Nephron (organoid): ENCODE results near the gene CTNNBL1.

ENCODE experiments used
- H3K27ac Mint-ChIP-seq, 3 experiments: 2 replicates each; pipeline ENCODE4 v1.8.0; 2020; ENCODE audit warnings: mixed read lengths in 3 of 3, mild to moderate bottlenecking in 2 of 3, moderate library complexity in 1 of 3
- H3K27me3 Mint-ChIP-seq: 2 replicates; pipeline ENCODE4 v1.8.0; 2021; ENCODE audit warnings: low read depth, mild to moderate bottlenecking, moderate library complexity, mixed read lengths
- H3K36me3 Mint-ChIP-seq: 2 replicates; pipeline ENCODE4 v1.8.0; 2020; ENCODE audit warnings: low read depth, mixed read lengths
- H3K4me1 Mint-ChIP-seq: 2 replicates; pipeline ENCODE4 v1.8.0; 2020; ENCODE audit warnings: mixed read lengths
- H3K4me3 Mint-ChIP-seq, 3 experiments: 2 replicates each; pipeline ENCODE4 v1.8.0; 2020; ENCODE audit warnings: mild to moderate bottlenecking in 3 of 3, mixed read lengths in 3 of 3, moderate library complexity in 2 of 3
- H3K9me3 Mint-ChIP-seq: 2 replicates; pipeline ENCODE4 v1.8.0; 2020; ENCODE audit warnings: mixed read lengths
- TF ChIP-seq, protein P1 (sequence below), 3 experiments: fragments of 200-600 bp; sonication (generic); IDR thresholded peaks; one replicate each; pipeline ENCODE4 v1.5.0; 2021; ENCODE audit warnings: antibody characterized with exemption in 3 of 3; ENCODE audit not compliant: unreplicated experiment in 3 of 3

The CTNNBL1 gene

DNA sequence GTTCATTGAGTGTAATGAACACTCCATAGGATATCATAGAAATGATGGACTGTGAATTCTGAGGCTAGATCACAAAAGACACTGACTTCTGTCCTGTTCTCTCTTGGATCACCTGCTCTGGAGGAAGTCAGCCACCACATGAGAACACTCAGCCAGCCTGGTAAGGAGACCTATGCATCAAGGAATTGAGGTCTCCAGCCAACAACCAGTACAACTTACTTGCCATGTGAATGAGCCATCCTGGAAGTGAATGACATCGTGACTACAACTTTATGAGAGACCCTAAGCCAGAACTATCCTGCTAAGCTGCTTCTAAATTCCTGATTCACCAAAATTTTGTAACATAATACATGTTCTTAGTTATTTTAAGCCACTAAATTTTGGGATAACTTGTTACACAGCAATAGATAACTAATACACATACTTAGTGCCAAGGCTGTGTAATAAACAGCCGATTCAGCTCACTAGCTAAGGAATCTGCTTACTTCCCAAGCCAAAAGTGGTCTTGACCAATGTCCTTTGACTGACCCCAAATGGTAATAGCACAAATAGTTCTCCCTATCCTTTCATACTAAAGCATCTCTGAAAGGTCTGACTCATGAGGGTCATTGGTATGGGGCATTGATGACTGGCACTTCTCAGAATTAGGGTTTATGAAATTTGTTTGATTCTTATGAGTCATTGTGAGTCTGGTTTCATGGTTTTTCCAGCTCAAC lies 6.9 kb upstream of the CTNNBL1 start:
- TF ChIP-seq, protein P1, sequence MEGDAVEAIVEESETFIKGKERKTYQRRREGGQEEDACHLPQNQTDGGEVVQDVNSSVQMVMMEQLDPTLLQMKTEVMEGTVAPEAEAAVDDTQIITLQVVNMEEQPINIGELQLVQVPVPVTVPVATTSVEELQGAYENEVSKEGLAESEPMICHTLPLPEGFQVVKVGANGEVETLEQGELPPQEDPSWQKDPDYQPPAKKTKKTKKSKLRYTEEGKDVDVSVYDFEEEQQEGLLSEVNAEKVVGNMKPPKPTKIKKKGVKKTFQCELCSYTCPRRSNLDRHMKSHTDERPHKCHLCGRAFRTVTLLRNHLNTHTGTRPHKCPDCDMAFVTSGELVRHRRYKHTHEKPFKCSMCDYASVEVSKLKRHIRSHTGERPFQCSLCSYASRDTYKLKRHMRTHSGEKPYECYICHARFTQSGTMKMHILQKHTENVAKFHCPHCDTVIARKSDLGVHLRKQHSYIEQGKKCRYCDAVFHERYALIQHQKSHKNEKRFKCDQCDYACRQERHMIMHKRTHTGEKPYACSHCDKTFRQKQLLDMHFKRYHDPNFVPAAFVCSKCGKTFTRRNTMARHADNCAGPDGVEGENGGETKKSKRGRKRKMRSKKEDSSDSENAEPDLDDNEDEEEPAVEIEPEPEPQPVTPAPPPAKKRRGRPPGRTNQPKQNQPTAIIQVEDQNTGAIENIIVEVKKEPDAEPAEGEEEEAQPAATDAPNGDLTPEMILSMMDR (IDR thresholded peaks at IDR 0.05; ENCODE audit: unreplicated experiment in 3 of 3) = no peak
- Mint-ChIP-seq H3K9me3 (no peaks in the 10 kb centered on the region), H3K27me3 (peaks cover 54% of the 10 kb centered on the region), H3K4me1 (no peaks in the 10 kb centered on the region), H3K36me3 (no peaks in the 10 kb centered on the region), H3K4me3 (no peak overlapping the region), H3K27ac (no peak overlapping the region)

DNA sequence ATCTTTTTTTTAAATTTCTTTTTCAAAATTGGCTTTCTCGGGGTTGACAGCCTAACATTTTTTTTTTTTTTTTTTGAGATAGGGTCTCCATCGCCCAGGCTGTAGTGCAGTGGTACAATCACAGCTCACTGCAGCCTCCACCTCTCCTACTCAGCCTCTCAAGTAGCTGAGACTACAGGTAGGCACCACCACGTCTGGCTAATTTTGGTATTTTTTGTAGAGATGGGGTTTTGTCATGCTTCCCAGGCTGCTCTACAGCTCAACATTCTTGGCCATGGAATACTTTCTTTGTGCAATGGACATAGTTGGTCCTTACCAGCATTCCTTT lies 6.4 kb upstream of the CTNNBL1 start:
- Mint-ChIP-seq H3K4me1 (no peaks in the 10 kb centered on the region), H3K27me3 (peaks cover 51% of the 10 kb centered on the region), H3K9me3 (no peaks in the 10 kb centered on the region), H3K4me3 (no peak overlapping the region), H3K36me3 (no peaks in the 10 kb centered on the region), H3K27ac (no peak overlapping the region)
- TF ChIP-seq, protein P1 (IDR thresholded peaks at IDR 0.05; ENCODE audit: unreplicated experiment in 3 of 3) = no peak

DNA sequence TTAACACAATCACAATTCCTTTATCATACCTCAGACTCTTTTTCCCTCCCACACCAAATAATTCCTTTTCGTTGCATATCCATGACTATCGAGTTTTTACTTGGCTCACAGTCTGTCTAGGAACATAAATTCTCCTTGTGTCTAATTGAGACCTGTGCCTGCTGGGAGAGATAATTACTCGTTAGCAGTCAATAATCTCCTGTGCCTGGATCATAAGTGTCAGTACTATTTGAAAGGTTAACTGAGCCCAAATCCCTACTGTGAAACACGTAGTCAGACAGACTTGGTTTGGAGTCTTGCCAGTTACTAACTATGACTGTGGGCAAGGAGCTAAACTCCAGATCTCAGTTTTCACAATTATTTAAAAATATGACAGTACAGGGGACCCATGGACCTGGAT lies 5.7 kb upstream of the CTNNBL1 start:
- Mint-ChIP-seq H3K27me3 (peaks cover 49% of the 10 kb centered on the region), H3K27ac (no peak overlapping the region), H3K4me3 (no peak overlapping the region), H3K9me3 (no peaks in the 10 kb centered on the region), H3K4me1 (no peaks in the 10 kb centered on the region), H3K36me3 (no peaks in the 10 kb centered on the region)
- TF ChIP-seq, protein P1 (IDR thresholded peaks at IDR 0.05; ENCODE audit: unreplicated experiment in 3 of 3) = no peak

DNA sequence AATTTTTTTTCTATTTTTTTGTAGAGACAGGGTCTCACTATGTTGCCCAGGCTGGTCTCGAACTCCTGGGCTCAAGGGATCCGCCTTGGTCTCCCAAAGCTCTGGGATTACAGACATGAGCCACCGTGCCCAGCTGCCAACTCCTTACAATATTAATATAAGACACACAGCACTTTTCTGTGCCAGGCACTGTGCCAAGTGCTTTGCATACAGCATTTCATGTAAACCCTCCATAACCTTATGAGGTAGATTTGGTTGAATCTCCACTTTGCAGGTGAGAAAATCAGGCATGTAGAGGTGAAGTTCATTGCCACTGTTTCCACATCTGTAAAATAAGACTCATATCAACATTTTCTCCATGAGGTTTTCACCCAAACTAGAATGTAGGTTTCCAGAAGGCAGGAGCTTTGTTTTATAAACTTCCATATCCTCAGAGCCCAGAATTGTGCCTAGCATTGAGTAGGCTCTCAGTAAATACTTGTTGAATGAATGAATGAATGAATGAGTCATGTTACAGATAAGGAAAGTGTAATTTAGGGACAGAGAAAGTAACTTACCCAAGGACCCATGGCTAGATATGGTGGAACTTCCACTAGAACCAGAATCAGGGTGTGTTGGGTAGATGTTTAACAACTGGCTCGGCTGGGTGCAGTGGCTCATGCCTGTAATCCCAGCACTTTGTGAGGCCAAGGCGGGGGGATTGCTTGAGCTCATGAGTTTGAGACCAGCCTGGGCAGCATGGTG lies 3.0 kb upstream of the CTNNBL1 start:
- Mint-ChIP-seq H3K27ac (no peak overlapping the region), H3K27me3 (peaks cover 41% of the 10 kb centered on the region), H3K4me3 (peak overlapping the region in 2 of 3 experiments; percentile 11 to 53), H3K36me3 (peaks cover under 1% of the 10 kb centered on the region), H3K9me3 (no peaks in the 10 kb centered on the region), H3K4me1 (peaks cover 11% of the 10 kb centered on the region)
- TF ChIP-seq, protein P1 (IDR thresholded peaks at IDR 0.05; ENCODE audit: unreplicated experiment in 3 of 3) = no peak

DNA sequence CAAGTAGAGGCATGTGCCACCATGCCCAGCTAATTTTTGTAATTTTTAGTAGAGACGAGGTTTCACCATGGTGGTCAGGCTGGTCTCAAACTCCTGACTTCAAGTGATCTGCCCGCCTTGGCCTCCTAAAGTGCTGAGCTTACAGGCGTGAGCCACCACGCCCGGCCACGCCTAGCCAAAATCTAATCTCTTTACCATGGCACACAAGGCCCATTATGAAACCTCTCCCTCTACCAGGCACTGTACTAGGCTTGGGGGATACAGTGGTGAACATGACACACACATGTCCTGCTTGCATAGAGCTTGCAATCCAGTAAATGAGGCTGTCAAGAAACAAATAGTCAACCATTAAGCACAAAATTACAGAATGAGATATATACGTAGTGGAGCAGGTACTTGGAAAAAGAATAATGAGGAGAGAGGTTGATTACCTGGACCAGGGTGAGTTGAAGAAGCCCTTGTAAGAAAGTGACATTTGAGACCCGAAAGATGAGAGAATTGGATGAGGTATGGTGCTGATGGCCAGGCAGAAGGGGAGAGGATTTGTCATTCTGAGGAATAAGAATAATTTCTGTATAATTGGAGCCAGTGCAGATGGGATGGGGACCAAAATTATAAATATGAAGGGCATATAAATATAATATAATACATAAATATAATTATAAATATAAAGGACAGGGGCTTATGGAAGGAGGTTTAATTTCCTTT lies 1.2 kb upstream of the CTNNBL1 start:
- no peaks in the 10 kb centered on the region for H3K9me3 Mint-ChIP-seq
- TF ChIP-seq, protein P1 (IDR thresholded peaks at IDR 0.05; ENCODE audit: unreplicated experiment in 3 of 3) = no peak
- peaks cover 3% of the 10 kb centered on the region for H3K36me3 Mint-ChIP-seq
- H3K4me3 Mint-ChIP-seq = peak overlapping the region; percentile 45 to 97 (median 47)
- peaks cover 31% of the 10 kb centered on the region for H3K27me3 Mint-ChIP-seq
- no peak overlapping the region for H3K27ac Mint-ChIP-seq
- peaks cover 14% of the 10 kb centered on the region for H3K4me1 Mint-ChIP-seq
